HepG2 (cell line): ENCODE data around the gene STIP1. TPM values are rescaled to one million over a fixed set of nuclear protein-coding genes. Genes with fewer than 3 reads are reported as not detected.
A peak's percentile ranks its signal among the peaks of the same experiment; 100 is the strongest.

Experiments
- AHDC1 ChIP-seq: sonication (generic); formaldehyde crosslinking; IDR thresholded peaks from 2 replicates; pipeline ENCODE4 v1.5.1; 2020; ENCODE audit warnings: mild to moderate bottlenecking, missing genetic modification reagents, borderline replicate concordance
- ATF7 ChIP-seq, 2 experiments: fragments of 450-650 bp in 1 of 2; sonication (generic) in 1 of 2; formaldehyde crosslinking in 1 of 2; IDR thresholded peaks; 2 replicates each; pipeline versions ENCODE4 v1.4.0 to v1.6.1; 2016 to 2020; ENCODE audit warnings: antibody characterized with exemption in 1 of 2, mild to moderate bottlenecking in 1 of 2, missing genetic modification reagents in 1 of 2
- CTCF ChIP-seq: sonication (generic); formaldehyde crosslinking; IDR thresholded peaks from 2 replicates; pipeline ENCODE4 v1.5.0; 2020; ENCODE audit warnings: mild to moderate bottlenecking, missing genetic modification reagents, moderate library complexity
- NFYB ChIP-seq: sonication (generic); formaldehyde crosslinking; IDR thresholded peaks from 2 replicates; pipeline ENCODE4 v1.4.0; 2020; ENCODE audit warnings: missing genetic modification reagents
- PCBP1 ChIP-seq: fragments of 200-400 bp; formaldehyde crosslinking; IDR thresholded peaks from 2 replicates; pipeline ENCODE4 v1.6.1; 2017; ENCODE audit warnings: mild to moderate bottlenecking, low read depth, low read length, borderline replicate concordance
- THAP11 ChIP-seq: IDR thresholded peaks from 2 replicates; pipeline ENCODE4 v1.6.1; 2016; ENCODE audit warnings: missing biosample characterization, missing genetic modification reagents
- THRA ChIP-seq: sonication (generic); formaldehyde crosslinking; IDR thresholded peaks from 2 replicates; pipeline ENCODE4 v1.4.0; 2020; ENCODE audit warnings: missing genetic modification reagents, borderline replicate concordance
- TMF1 ChIP-seq: sonication (generic); formaldehyde crosslinking; IDR thresholded peaks from 2 replicates; pipeline ENCODE4 v1.8.1; 2022; ENCODE audit warnings: low read depth, missing genetic modification reagents
- TSC22D2 ChIP-seq: sonication (generic); formaldehyde crosslinking; IDR thresholded peaks from 2 replicates; pipeline ENCODE4 v1.5.1; 2020; ENCODE audit warnings: missing genetic modification reagents, mild to moderate bottlenecking, borderline replicate concordance
- USF2 ChIP-seq, 2 experiments: sonication (generic) in 1 of 2; formaldehyde crosslinking in 1 of 2; IDR thresholded peaks; 2 replicates each; pipeline versions ENCODE4 v1.5.1 to v1.6.1; 2011 to 2020; ENCODE audit warnings: borderline replicate concordance in 1 of 2, low read depth in 1 of 2, low read length in 1 of 2, mild to moderate bottlenecking in 1 of 2, missing genetic modification reagents in 1 of 2, moderate library complexity in 1 of 2
- WIZ ChIP-seq: sonication (generic); formaldehyde crosslinking; IDR thresholded peaks from 2 replicates; pipeline ENCODE4 v1.5.1; 2020; ENCODE audit warnings: mild to moderate bottlenecking, missing genetic modification reagents
- ZNF350 ChIP-seq: sonication (generic); formaldehyde crosslinking; IDR thresholded peaks from 2 replicates; pipeline ENCODE4 v1.4.0; 2020; ENCODE audit warnings: mild to moderate bottlenecking, low read depth, missing genetic modification reagents, borderline replicate concordance
- ZNF614 ChIP-seq: IDR thresholded peaks from 2 replicates; pipeline ENCODE4 v1.6.1; 2018; ENCODE audit warnings: missing biosample characterization, missing genetic modification reagents, inconsistent platforms, borderline replicate concordance
- ZNF781 ChIP-seq: sonication (generic); formaldehyde crosslinking; IDR thresholded peaks from 2 replicates; pipeline ENCODE4 v1.5.1; 2020; ENCODE audit warnings: borderline replicate concordance, mild to moderate bottlenecking, missing genetic modification reagents; ENCODE audit errors: not compliant biosample characterization
- polyA plus RNA-seq, 8 experiments: library from polyadenylated mRNA; depleted of rRNA in 3 of 8; stranded (reverse) in 7 of 8; unstranded in 1 of 8; fragments of >200 nt; fragmentation: Illumina TruSeq in 4 of 8; extraction: Trizol in 4 of 8; gene quantifications; 2 replicates each; pipeline versions ENCODE4 v1.2.1 to v1.2.3, GENCODE V29; 2011 to 2016; ENCODE audit warnings: low read depth in 4 of 8, missing spikeins in 1 of 8, mixed read lengths in 1 of 8; ENCODE audit not compliant: insufficient read depth in 1 of 8
- total RNA-seq, 5 experiments: library from RNA; depleted of rRNA; stranded (reverse); fragments of >200 nt; fragmentation: Illumina TruSeq; extraction: Trizol; gene quantifications; 2 replicates each; pipeline ENCODE4 v1.2.3, GENCODE V29; 2016; ENCODE audit warnings: low read depth in 1 of 5

The STIP1 gene
- total and polyA plus RNA-seq, 2 of the 13 experiments (the other 11 are each of a cell fraction or from before 2014, with no cell fraction given) = 81.1 to 217 TPM

GRCh38 chr11:64146036-64146955, 39.7 kb upstream of the STIP1 start (continued):
- TF ChIP-seq PCBP1 = no peak
- TF ChIP-seq TSC22D2 = 0 out of 2 replicates have a peak, but pooled peaks have one; percentile 33
- no peak for TF ChIP-seq NFYB (CRISPR knock-in tag)
- TF ChIP-seq ZNF781 = no peak
- TF ChIP-seq ZNF350 (CRISPR knock-in tag) = 0 out of 2 replicates have a peak, but pooled peaks have one; percentile 29
- TF ChIP-seq THRA (CRISPR knock-in tag) = no peak
- TF ChIP-seq THAP11 = no peak
- peak; percentile 22; the same call in 1 of the 2 replicates for TF ChIP-seq ZNF614 (CRISPR knock-in tag)
- no peak for TF ChIP-seq USF2 (IDR thresholded peaks at IDR 0.05; ENCODE audit: low read depth, low read length)
- TF ChIP-seq USF2 (CRISPR knock-in tag; IDR thresholded peaks at IDR 0.05; ENCODE audit: borderline replicate concordance) = no peak
- TF ChIP-seq CTCF (CRISPR knock-in tag) = peak; percentile 87
- TF ChIP-seq WIZ = no peak
- no peak for TF ChIP-seq TMF1
- no peak for TF ChIP-seq AHDC1 (CRISPR knock-in tag)
- TF ChIP-seq ATF7 (IDR thresholded peaks at IDR 0.05) = peak; percentile 8; the same call in 1 of the 2 replicates
- TF ChIP-seq ATF7 (CRISPR knock-in tag; IDR thresholded peaks at IDR 0.05) = no peak
